A549 treated with Hydrocortisone at 1 μM for 4 hours (cell line): ENCODE measurements around the gene CD70. TPM values are rescaled to one million over a fixed set of nuclear protein-coding genes. Genes with fewer than 3 reads are reported as not detected.

ENCODE experiments used
- total RNA-seq: library from RNA; stranded (reverse); fragments of 200-300 nt; extraction: Qiagen RNA extraction; gene quantifications from 5 replicates; pipeline ENCODE4 v1.2.3, GENCODE V29; 2022

Gene CD70
- total RNA-seq: 11.4 to 24.9 TPM (median 21.6 TPM) in 5 replicates

GRCh38 chr19:6590827-6591319, at the start of gene CD70:
CD70 (minus strand) TSS chr19:6591150; CDS start chr19:6591002, 148 bp downstream.

Other genes with a start within 250 kb of the CD70 start
- gene CLPP, start 229.6 kb downstream of the CD70 start, total RNA-seq: 41.0 to 77.7 TPM (median 72.0 TPM) in 5 replicates
- gene ALKBH7, start 218.4 kb downstream of the CD70 start, total RNA-seq: 14.2 to 39.7 TPM (median 37.3 TPM) in 5 replicates
- 0.46 to 1.0 TPM (median 0.77 TPM) in 5 replicates for gene PSPN, start 215.2 kb downstream of the CD70 start, total RNA-seq
- gene GTF2F1, start 198.0 kb downstream of the CD70 start, total RNA-seq: 53.0 to 62.0 TPM (median 54.9 TPM) in 5 replicates
- 179 to 222 TPM (median 196 TPM) in 5 replicates for gene KHSRP, start 166.3 kb downstream of the CD70 start, total RNA-seq
- 0.08 to 0.13 TPM (median 0.12 TPM) in 3 of 5 replicates, not detected in the others for gene SLC25A41, start 157.4 kb downstream of the CD70 start, total RNA-seq
- 17.5 to 20.9 TPM (median 18.9 TPM) in 5 replicates for gene SLC25A23, start 131.4 kb downstream of the CD70 start, total RNA-seq
- gene CRB3, start 126.9 kb downstream of the CD70 start, total RNA-seq: 3.1 to 4.6 TPM (median 4.2 TPM) in 5 replicates
- 0.13 to 0.25 TPM (median 0.21 TPM) in 5 replicates for gene DENND1C, start 109.4 kb downstream of the CD70 start, total RNA-seq
- gene TUBB4A, start 88.8 kb downstream of the CD70 start, total RNA-seq: 6.0 to 7.4 TPM (median 6.6 TPM) in 5 replicates
- 2.3 to 4.8 TPM (median 4.5 TPM) in 5 replicates for gene TNFSF9, start 60.1 kb downstream of the CD70 start, total RNA-seq
- 0.05 to 0.17 TPM (median 0.13 TPM) in 5 replicates for gene TNFSF14, start 79.0 kb upstream of the CD70 start, total RNA-seq
- 42.5 to 51.0 TPM (median 48.8 TPM) in 5 replicates for gene C3, start 129.5 kb upstream of the CD70 start, total RNA-seq
- gene GPR108, start 146.4 kb upstream of the CD70 start, total RNA-seq: 32.9 to 43.0 TPM (median 40.9 TPM) in 5 replicates
- 84.3 to 96.4 TPM (median 93.1 TPM) in 5 replicates for gene TRIP10, start 148.5 kb upstream of the CD70 start, total RNA-seq
- 15.8 to 19.9 TPM (median 17.4 TPM) in 5 replicates for gene SH2D3A, start 176.3 kb upstream of the CD70 start, total RNA-seq
- 6.2 to 9.4 TPM (median 6.8 TPM) in 5 replicates for gene VAV1, start 181.6 kb upstream of the CD70 start, total RNA-seq